Measurements from ENCODE around the gene ZNF646. TPM values are rescaled to one million over a fixed set of nuclear protein-coding genes. Genes with fewer than 3 reads are reported as not detected.

ZNF646 gene
- total RNA-seq, 2 experiments from 2014 or later: 28.3 to 33.3 TPM

GRCh38 chr16:31082368-31083045, 8.3 kb downstream of the ZNF646 start:
- ChIA-PET POLR2A (no interaction called here), CTCF (no interaction called here)
- Mint-ChIP-seq H3K27me3 (no peaks in the 10 kb centered on the region), H3K9me3 (no peaks in the 10 kb centered on the region), H3K36me3 (ENCODE audit: low read depth) (peaks cover 29% of the 10 kb centered on the region), H3K27ac (peak overlapping the region; percentile 47), H3K4me3 (no peak overlapping the region), H3K4me1 (peaks cover 9% of the 10 kb centered on the region)
- no peak for DNase-seq

- no peaks in the 10 kb centered on the region for H3K9me3 Mint-ChIP-seq
- ChIA-PET CTCF (interaction anchor here (2.0 kb wide), 1 partner anchor 18 kb away, joined by 6 read pairs; no protein-coding TSS in a partner anchor), POLR2A (no interaction called here)
- peaks cover 23% of the 10 kb centered on the region for H3K36me3 Mint-ChIP-seq (ENCODE audit: low read depth)
- H3K27me3 Mint-ChIP-seq: no peaks in the 10 kb centered on the region
- no peak overlapping the region for H3K4me3 Mint-ChIP-seq
- H3K27ac Mint-ChIP-seq: peak overlapping the region; percentile 54
- H3K4me1 Mint-ChIP-seq: peaks cover 9% of the 10 kb centered on the region
- DNase-seq: no peak
Observed at GRCh38 chr16:31083081-31083480, 8.9 kb downstream of the ZNF646 start.

GRCh38 chr16:31083556-31083955, 9.3 kb downstream of the ZNF646 start:
- Mint-ChIP-seq H3K36me3 (ENCODE audit: low read depth) (peaks cover 21% of the 10 kb centered on the region), H3K4me3 (no peak overlapping the region), H3K9me3 (no peaks in the 10 kb centered on the region), H3K27ac (peak overlapping the region; percentile 54), H3K4me1 (peaks cover 9% of the 10 kb centered on the region), H3K27me3 (no peaks in the 10 kb centered on the region)
- POLR2A ChIA-PET: interaction anchor here (0.6 kb wide), 1 partner anchor 53 kb away, joined by 3 read pairs; no protein-coding TSS in a partner anchor
- CTCF ChIA-PET: interaction anchor here (0.6 to 2.0 kb wide), 3 partner anchors 17 to 37 kb away, joined by 4 to 6 read pairs (median 4); partner anchors contain the start of gene KAT8
- no peak for DNase-seq

DNA sequence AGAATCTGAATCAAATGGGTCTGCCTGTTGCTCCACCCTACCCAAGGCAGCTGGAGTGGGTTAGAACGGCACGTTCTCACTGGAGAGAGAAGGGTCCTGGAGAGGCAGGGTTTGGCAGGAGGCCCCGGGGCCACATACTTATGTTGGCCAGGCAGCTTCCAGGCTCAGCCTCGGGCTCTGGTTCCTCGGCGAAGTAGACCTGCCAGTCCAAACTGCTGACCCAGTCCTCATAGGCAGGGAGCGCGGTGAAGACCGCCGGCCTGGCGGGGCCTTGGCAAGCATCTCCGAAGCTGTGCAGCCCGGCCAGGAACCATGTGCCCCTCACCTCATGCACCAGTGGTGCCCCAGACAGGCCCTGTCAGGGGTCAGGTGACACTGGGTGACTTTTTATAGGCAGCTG, 9.8 kb downstream of the ZNF646 start:
- H3K36me3 Mint-ChIP-seq (ENCODE audit: low read depth): peaks cover 17% of the 10 kb centered on the region
- H3K27me3 Mint-ChIP-seq: no peaks in the 10 kb centered on the region
- DNase-seq: no peak
- POLR2A ChIA-PET: interaction anchor here (0.6 kb wide), 1 partner anchor 53 kb away, joined by 3 read pairs; no protein-coding TSS in a partner anchor
- H3K9me3 Mint-ChIP-seq: no peaks in the 10 kb centered on the region
- CTCF ChIA-PET: interaction anchor here (0.5 to 2.0 kb wide), 6 partner anchors 10 to 83 kb away, joined by 3 to 6 read pairs (median 4); partner anchors contain the start of genes KAT8 and VKORC1
- no peak overlapping the region for H3K4me3 Mint-ChIP-seq
- peaks cover 9% of the 10 kb centered on the region for H3K4me1 Mint-ChIP-seq
- H3K27ac Mint-ChIP-seq: no peak overlapping the region

GRCh38 chr16:31084584-31085302, 10.5 kb downstream of the ZNF646 start:
- H3K36me3 Mint-ChIP-seq (ENCODE audit: low read depth): peaks cover 17% of the 10 kb centered on the region
- ChIA-PET POLR2A (interaction anchor here (1.0 kb wide), 1 partner anchor 358 kb away, joined by 6 read pairs; the partner anchor contains the start of gene ZNF843), CTCF (interaction anchor here (0.5 to 2.0 kb wide), 5 partner anchors 9 to 82 kb away, joined by 3 to 6 read pairs (median 4); partner anchors contain the start of genes KAT8 and VKORC1)
- no peaks in the 10 kb centered on the region for H3K9me3 Mint-ChIP-seq
- no peak overlapping the region for H3K27ac Mint-ChIP-seq
- DNase-seq: no peak
- no peaks in the 10 kb centered on the region for H3K27me3 Mint-ChIP-seq
- H3K4me3 Mint-ChIP-seq: no peak overlapping the region
- peaks cover 7% of the 10 kb centered on the region for H3K4me1 Mint-ChIP-seq

GRCh38 chr16:31085411-31085810, 11.2 kb downstream of the ZNF646 start:
- H3K27me3 Mint-ChIP-seq: no peaks in the 10 kb centered on the region
- DNase-seq: no peak
- H3K4me3 Mint-ChIP-seq: no peak overlapping the region
- no peaks in the 10 kb centered on the region for H3K9me3 Mint-ChIP-seq
- POLR2A ChIA-PET: no interaction called here
- H3K36me3 Mint-ChIP-seq (ENCODE audit: low read depth): peaks cover 18% of the 10 kb centered on the region
- H3K4me1 Mint-ChIP-seq: peaks cover 7% of the 10 kb centered on the region
- no peak overlapping the region for H3K27ac Mint-ChIP-seq
- CTCF ChIA-PET: interaction anchor here (1.9 kb wide), 1 partner anchor 57 kb away, joined by 6 read pairs; no protein-coding TSS in a partner anchor

DNA sequence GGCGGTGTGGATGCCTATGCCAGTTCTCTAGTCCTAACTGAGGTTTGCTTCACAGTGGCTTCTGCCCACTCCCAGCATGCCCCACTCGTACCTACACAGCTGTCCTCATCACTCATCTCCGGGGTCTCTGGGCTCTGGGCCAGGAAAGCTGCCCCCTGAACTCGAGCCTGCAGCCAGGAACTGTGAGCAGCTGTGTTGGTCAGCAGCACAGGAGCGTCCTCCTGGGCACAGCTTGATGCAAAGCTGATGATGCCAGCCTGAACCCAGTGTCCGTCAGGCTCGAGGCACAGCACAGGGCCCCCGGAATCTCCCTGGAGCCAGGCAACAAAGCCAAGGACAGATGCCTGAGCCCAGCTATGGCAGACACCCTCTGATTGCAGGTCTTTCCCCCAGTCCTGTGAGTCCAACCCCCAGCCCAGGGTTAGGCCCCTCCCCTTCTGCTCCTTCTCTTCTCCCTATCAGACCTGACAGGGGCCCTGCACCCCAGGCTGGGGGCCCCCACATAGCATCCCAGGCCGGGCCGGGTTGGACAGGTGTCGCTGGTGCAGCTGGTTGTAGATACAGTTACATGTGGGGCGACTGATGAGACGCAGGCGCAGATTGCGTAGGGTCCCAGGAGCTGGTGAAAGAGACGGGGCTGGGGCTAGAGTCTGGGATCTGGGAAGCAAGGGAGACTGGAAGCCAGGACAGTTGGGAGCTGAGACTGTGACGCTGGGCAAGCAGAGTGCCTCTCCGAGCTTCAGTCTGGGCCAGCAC, 11.8 kb downstream of the ZNF646 start:
- H3K9me3 Mint-ChIP-seq: no peaks in the 10 kb centered on the region
- no peaks in the 10 kb centered on the region for H3K27me3 Mint-ChIP-seq
- H3K4me1 Mint-ChIP-seq: peaks cover 3% of the 10 kb centered on the region
- no peak for DNase-seq
- H3K36me3 Mint-ChIP-seq (ENCODE audit: low read depth): peaks cover 18% of the 10 kb centered on the region
- CTCF ChIA-PET: interaction anchor here (0.8 to 1.9 kb wide), 3 partner anchors 10 to 56 kb away, joined by 3 to 6 read pairs (median 5); no protein-coding TSS in a partner anchor
- POLR2A ChIA-PET: no interaction called here
- no peak overlapping the region for H3K4me3 Mint-ChIP-seq
- H3K27ac Mint-ChIP-seq: peak overlapping the region; percentile 76

DNA sequence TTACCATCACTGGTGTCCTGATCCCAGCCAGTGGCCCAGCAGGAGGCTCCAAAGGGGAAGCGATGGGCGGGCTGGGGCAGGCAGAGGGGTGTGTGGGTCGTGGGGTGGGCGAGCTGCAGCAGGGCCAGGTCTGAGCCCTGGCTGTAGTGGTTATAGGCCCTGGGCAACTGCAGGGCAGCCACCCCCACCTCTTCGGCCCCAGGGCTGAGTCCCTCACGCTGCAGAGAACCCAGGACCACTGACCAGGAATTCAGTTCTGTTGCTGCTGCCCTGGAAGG, 12.3 kb downstream of the ZNF646 start:
- H3K9me3 Mint-ChIP-seq: no peaks in the 10 kb centered on the region
- H3K27ac Mint-ChIP-seq: no peak overlapping the region
- H3K4me3 Mint-ChIP-seq: no peak overlapping the region
- ChIA-PET CTCF (interaction anchor here (0.8 to 1.3 kb wide), 2 partner anchors 11 to 15 kb away, joined by 3 to 5 read pairs; no protein-coding TSS in a partner anchor), POLR2A (no interaction called here)
- H3K36me3 Mint-ChIP-seq (ENCODE audit: low read depth): peaks cover 19% of the 10 kb centered on the region
- peaks cover 3% of the 10 kb centered on the region for H3K4me1 Mint-ChIP-seq
- DNase-seq: no peak
- no peaks in the 10 kb centered on the region for H3K27me3 Mint-ChIP-seq

- Mint-ChIP-seq H3K4me3 (no peak overlapping the region), H3K4me1 (peaks cover 2% of the 10 kb centered on the region), H3K27ac (no peak overlapping the region), H3K27me3 (no peaks in the 10 kb centered on the region), H3K36me3 (ENCODE audit: low read depth) (peaks cover 16% of the 10 kb centered on the region), H3K9me3 (no peaks in the 10 kb centered on the region)
- DNase-seq: no peak
- ChIA-PET CTCF (interaction anchor here (1.3 kb wide), 1 partner anchor 11 kb away, joined by 5 read pairs; no protein-coding TSS in a partner anchor), POLR2A (no interaction called here)
Observed at GRCh38 chr16:31087481-31087880, 13.3 kb downstream of the ZNF646 start.

DNA sequence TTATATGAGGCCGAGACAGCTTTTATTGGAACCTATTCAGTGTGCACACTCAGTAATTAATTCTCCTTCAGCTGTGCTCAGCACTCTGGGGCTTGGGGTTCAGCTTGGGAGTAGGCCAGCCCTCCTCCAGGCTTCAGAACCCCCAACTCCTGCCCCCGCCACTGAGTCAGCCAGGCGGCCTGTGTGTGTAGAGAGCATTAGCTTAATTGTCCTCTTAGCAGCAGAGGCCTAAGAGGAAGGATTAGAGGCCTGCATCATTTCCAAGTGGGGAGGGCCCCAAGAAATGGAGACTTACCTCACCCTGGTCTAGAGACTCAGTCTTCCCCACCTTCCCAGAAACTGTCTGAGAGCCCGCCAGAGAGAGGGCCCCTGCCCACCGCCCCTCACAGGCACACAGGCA, 13.7 kb downstream of the ZNF646 start:
- peaks cover 16% of the 10 kb centered on the region for H3K36me3 Mint-ChIP-seq (ENCODE audit: low read depth)
- H3K9me3 Mint-ChIP-seq: no peaks in the 10 kb centered on the region
- H3K4me1 Mint-ChIP-seq: peaks cover 6% of the 10 kb centered on the region
- no peak overlapping the region for H3K27ac Mint-ChIP-seq
- no peak for DNase-seq
- CTCF ChIA-PET: no interaction called here
- H3K27me3 Mint-ChIP-seq: no peaks in the 10 kb centered on the region
- POLR2A ChIA-PET: no interaction called here
- H3K4me3 Mint-ChIP-seq: no peak overlapping the region

- Mint-ChIP-seq H3K4me1 (peaks cover 11% of the 10 kb centered on the region), H3K27me3 (no peaks in the 10 kb centered on the region), H3K4me3 (no peak within 1 kb of the TSS), H3K9me3 (no peaks in the 10 kb centered on the region), H3K27ac (peak within 1 kb of the TSS; percentile 44), H3K36me3 (ENCODE audit: low read depth) (peaks cover 16% of the 10 kb centered on the region)
- POLR2A ChIA-PET: no interaction called here
- CTCF ChIA-PET: interaction anchor here (0.6 kb wide), 1 partner anchor 69 kb away, joined by 5 read pairs; no protein-coding TSS in a partner anchor
- DNase-seq: no peak
Observed at GRCh38 chr16:31088459-31089183, 14.4 kb downstream of the ZNF646 start, which contains the start of gene PRSS53. Gene PRSS53, minus strand, starts transcription at chr16:31088943. Its CDS starts 134 bp downstream, at chr16:31088809.

DNA sequence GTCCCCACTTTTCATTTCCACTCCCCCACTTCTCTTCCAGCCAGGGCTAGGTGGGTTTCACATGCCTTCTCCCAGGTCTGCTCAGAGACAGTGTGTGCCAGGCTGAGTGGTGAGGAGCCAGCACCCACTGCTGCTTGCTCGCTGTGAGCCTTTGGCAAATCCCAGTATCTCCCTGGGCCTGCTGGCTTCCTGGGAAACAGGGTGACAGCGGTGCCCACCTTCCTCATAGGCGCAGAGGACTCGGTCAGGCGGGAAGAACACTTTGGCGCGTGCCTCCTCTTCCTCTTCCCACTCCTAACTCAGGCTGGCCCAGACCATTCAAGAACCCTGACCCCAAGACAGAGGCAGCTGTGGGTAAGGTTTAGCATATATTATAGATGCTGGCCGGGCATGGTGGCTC, 15.0 kb downstream of the ZNF646 start:
- POLR2A ChIA-PET: no interaction called here
- H3K27me3 Mint-ChIP-seq: no peaks in the 10 kb centered on the region
- no peak overlapping the region for H3K27ac Mint-ChIP-seq

More for the DNA sequence above, 15.0 kb downstream of the ZNF646 start:
- CTCF ChIA-PET: interaction anchor here (0.6 kb wide), 1 partner anchor 69 kb away, joined by 5 read pairs; no protein-coding TSS in a partner anchor
- peaks cover 16% of the 10 kb centered on the region for H3K4me1 Mint-ChIP-seq
- no peak for DNase-seq
- peaks cover 16% of the 10 kb centered on the region for H3K36me3 Mint-ChIP-seq (ENCODE audit: low read depth)
- no peak overlapping the region for H3K4me3 Mint-ChIP-seq
- no peaks in the 10 kb centered on the region for H3K9me3 Mint-ChIP-seq

Measured in activated CD4-positive, alpha-beta T cell treated with anti-CD3 and anti-CD28 coated beads, Interleukin-2, amount 10 ng/mL, durations not matched to agents 7 days and 5 days (primary cell).